ENCODE results near the gene SPON1. TPM values are rescaled to one million over a fixed set of nuclear protein-coding genes. Genes with fewer than 3 reads are reported as not detected.

The SPON1 gene
- total and polyA plus RNA-seq, 2 of the 8 experiments (the other 6 are each of a cell fraction or from before 2014, with no cell fraction given) = 1.5 to 5.4 TPM

- Histone ChIP-seq H3K9me3 (ENCODE audit: insufficient read depth in 2 of 2, low read depth in 1 of 2, low read length in 1 of 2) (peaks cover 2 to 3% of the 10 kb centered on the region in 2 experiments; a peak in 3 of 4 replicates), H2BK12ac (ENCODE audit: low read depth, low read length) (no peak overlapping the region), H2BK20ac (ENCODE audit: low read length) (no peak overlapping the region), H3K4me3 (ENCODE audit: extremely low read depth in 1 of 4, insufficient read depth in 2 of 4, low read depth in 3 of 4, low read length in 4 of 4) (no peak overlapping the region), H3K4me1 (replicated peaks in 1 of 4; ENCODE audit: control insufficient read depth in 3 of 4, insufficient read depth in 4 of 4, low read length in 3 of 4) (no peaks in the 10 kb centered on the region), H3K27ac (ENCODE audit: low read depth, low read length) (no peak overlapping the region), H4K5ac (ENCODE audit: insufficient read length, low read depth, low read length) (no peak overlapping the region), H4K20me1 (replicated peaks in 1 of 2; ENCODE audit: control insufficient read depth in 1 of 2, insufficient read depth in 2 of 2, low read length in 2 of 2) (no peaks in the 10 kb centered on the region), H3K14ac (ENCODE audit: insufficient read length) (no peak overlapping the region), H2BK15ac (ENCODE audit: low read length) (no peak overlapping the region), H3K4me2 (ENCODE audit: insufficient read depth in 1 of 2, low read depth in 2 of 2, low read length in 2 of 2) (no peak overlapping the region), H2BK120ac (replicated peaks; ENCODE audit: low read depth, low read length) (no peak overlapping the region), H3K4ac (replicated peaks; ENCODE audit: insufficient read length, low read depth, low read length) (no peak overlapping the region), H3K9ac (replicated peaks in 1 of 4; ENCODE audit: extremely low read depth in 1 of 4, low read depth in 3 of 4, low read length in 3 of 4) (no peak overlapping the region), H3K23me2 (ENCODE audit: low read depth, low read length) (no peaks in the 10 kb centered on the region), H3K27me3 (replicated peaks in 1 of 4; ENCODE audit: control insufficient read depth in 3 of 4, extremely low read depth in 1 of 4, insufficient read depth in 3 of 4, low read length in 3 of 4) (no peaks in the 10 kb centered on the region), H2BK5ac (ENCODE audit: low read depth, low read length) (no peak overlapping the region), H2AK5ac (ENCODE audit: low read depth, low read length) (no peak overlapping the region), H2AFZ (ENCODE audit: low read length) (no peak overlapping the region), H3K18ac (ENCODE audit: extremely low read depth, low read length) (no peak overlapping the region), H4K8ac (ENCODE audit: extremely low read depth, insufficient read depth, low read length) (no peak overlapping the region), H3K36me3 (ENCODE audit: control insufficient read depth in 2 of 4, insufficient read depth in 4 of 4, low read length in 3 of 4) (no peaks in the 10 kb centered on the region), H3K56ac (replicated peaks; ENCODE audit: insufficient read length, low read depth, low read length) (no peak overlapping the region), H3K79me1 (ENCODE audit: low read depth, low read length) (no peaks in the 10 kb centered on the region), H3K79me2 (ENCODE audit: control insufficient read depth in 1 of 2, insufficient read depth in 2 of 2, low read length in 2 of 2) (no peaks in the 10 kb centered on the region), H4K91ac (replicated peaks; ENCODE audit: insufficient read length, low read length) (no peak overlapping the region), H3K23ac (ENCODE audit: insufficient read length) (no peak overlapping the region)
- ChIA-PET POLR2A (ENCODE audit: partially characterized antibody) (interaction anchor here (0.6 kb wide), 1 partner anchor 88 kb away, joined by 3 read pairs; no protein-coding TSS in a partner anchor), CTCF (ENCODE audit: partially characterized antibody) (interaction anchor here (0.6 to 1.2 kb wide), 4 partner anchors 41 to 222 kb away, joined by 3 read pairs; no protein-coding TSS in a partner anchor)
- no peak for FAIRE-seq
- WGBS, 2 experiments (ENCODE audit: extremely low coverage in 1 of 2, insufficient coverage in 1 of 2, insufficient read length in 1 of 2, insufficient replicate concordance in 2 of 2, low coverage in 1 of 2, low lambda C conversion rate in 2 of 2, missing lambda C conversion rate in 1 of 2) = 82% methylated on average over 3 of the region's 3 CpGs; no CpG with 5 or more reads in 1 of the 2 experiments
- DNase-seq (ENCODE audit: low read depth in 1 of 2, low spot score in 2 of 2) = no peak
- no peak for TF ChIP-seq BACH1 (IDR thresholded peaks at IDR 0.05; ENCODE audit: low read length)
- TF ChIP-seq, protein P1, sequence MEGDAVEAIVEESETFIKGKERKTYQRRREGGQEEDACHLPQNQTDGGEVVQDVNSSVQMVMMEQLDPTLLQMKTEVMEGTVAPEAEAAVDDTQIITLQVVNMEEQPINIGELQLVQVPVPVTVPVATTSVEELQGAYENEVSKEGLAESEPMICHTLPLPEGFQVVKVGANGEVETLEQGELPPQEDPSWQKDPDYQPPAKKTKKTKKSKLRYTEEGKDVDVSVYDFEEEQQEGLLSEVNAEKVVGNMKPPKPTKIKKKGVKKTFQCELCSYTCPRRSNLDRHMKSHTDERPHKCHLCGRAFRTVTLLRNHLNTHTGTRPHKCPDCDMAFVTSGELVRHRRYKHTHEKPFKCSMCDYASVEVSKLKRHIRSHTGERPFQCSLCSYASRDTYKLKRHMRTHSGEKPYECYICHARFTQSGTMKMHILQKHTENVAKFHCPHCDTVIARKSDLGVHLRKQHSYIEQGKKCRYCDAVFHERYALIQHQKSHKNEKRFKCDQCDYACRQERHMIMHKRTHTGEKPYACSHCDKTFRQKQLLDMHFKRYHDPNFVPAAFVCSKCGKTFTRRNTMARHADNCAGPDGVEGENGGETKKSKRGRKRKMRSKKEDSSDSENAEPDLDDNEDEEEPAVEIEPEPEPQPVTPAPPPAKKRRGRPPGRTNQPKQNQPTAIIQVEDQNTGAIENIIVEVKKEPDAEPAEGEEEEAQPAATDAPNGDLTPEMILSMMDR (IDR thresholded peaks at IDR 0.05; ENCODE audit: control extremely low read depth in 1 of 3, insufficient read depth in 1 of 3, low read depth in 1 of 3, low read length in 3 of 3) = no peak
- TF ChIP-seq EGR1 (IDR thresholded peaks at IDR 0.05; ENCODE audit: borderline replicate concordance, low read depth, low read length) = no peak
- no peak for TF ChIP-seq USF2 (IDR thresholded peaks at IDR 0.05; ENCODE audit: low read length)
- no peak for TF ChIP-seq CBX8 (IDR thresholded peaks at IDR 0.05; ENCODE audit: borderline replicate concordance, low read depth, low read length)
- TF ChIP-seq SP2 (IDR thresholded peaks at IDR 0.05; ENCODE audit: low read length) = no peak
- no peak for TF ChIP-seq POU5F1 (IDR thresholded peaks at IDR 0.05; ENCODE audit: low read depth, low read length)
- TF ChIP-seq RXRA (IDR thresholded peaks at IDR 0.05; ENCODE audit: insufficient read depth, low read depth, low read length) = no peak
- no peak for TF ChIP-seq JUN (IDR thresholded peaks at IDR 0.05; ENCODE audit: low read depth, low read length)
- TF ChIP-seq TEAD4 (IDR thresholded peaks at IDR 0.05; ENCODE audit: low read depth, low read length) = no peak
- TF ChIP-seq TBP (IDR thresholded peaks at IDR 0.05; ENCODE audit: low read depth, low read length) = no peak
These were observed 48.1 kb downstream of the SPON1 start for GRCh38 chr11:14010665-14011064.
